GM12878 (cell line): ENCODE data around the gene SEPTIN10.

Experiments used
- HCFC1 ChIP-seq: fragments of 150-350 bp; IDR thresholded peaks from 2 replicates; pipeline ENCODE4 v1.6.1; 2014; ENCODE audit warnings: low read length
- JUNB ChIP-seq: IDR thresholded peaks from 2 replicates; pipeline ENCODE4 v1.6.1; 2016; ENCODE audit warnings: antibody characterized with exemption, mild to moderate bottlenecking
- KDM1A ChIP-seq: fragments of 200-600 bp; sonication (generic); IDR thresholded peaks from 2 replicates; pipeline ENCODE4 v1.6.1; 2016; ENCODE audit warnings: borderline replicate concordance
- NBN ChIP-seq: fragments of 450-650 bp; IDR thresholded peaks from 2 replicates; pipeline ENCODE4 v1.6.1; 2016
- POLR2A ChIP-seq: IDR thresholded peaks from 2 replicates; pipeline ENCODE4 v1.6.1; 2011; ENCODE audit warnings: low read depth, mild to moderate bottlenecking, low read length
- POLR2AphosphoS5 ChIP-seq: IDR thresholded peaks from 2 replicates; pipeline ENCODE4 v1.6.1; 2011; ENCODE audit warnings: mild to moderate bottlenecking, low read length, inconsistent platforms
- RB1 ChIP-seq: fragments of 450-650 bp; formaldehyde crosslinking; IDR thresholded peaks from 2 replicates; pipeline ENCODE4 v1.6.1; 2017; ENCODE audit warnings: mild to moderate bottlenecking, borderline replicate concordance
- RUNX3 ChIP-seq: IDR thresholded peaks from 2 replicates; pipeline ENCODE4 v1.6.1; 2012; ENCODE audit warnings: low read length, inconsistent platforms
- TBL1XR1 ChIP-seq: IDR thresholded peaks from 2 replicates; pipeline ENCODE4 v1.6.1; 2012; ENCODE audit warnings: low read depth, low read length, improper control_type of control experiment
- TF ChIP-seq, protein P1 (sequence below): fragments of 150-350 bp; IDR thresholded peaks from 2 replicates; pipeline ENCODE4 v1.6.1; 2016; ENCODE audit warnings: low read depth, low read length
- TF ChIP-seq, protein P2 (sequence below): IDR thresholded peaks from 2 replicates; pipeline ENCODE4 v1.6.1; 2012; ENCODE audit warnings: low read length, inconsistent platforms
- TF ChIP-seq, protein P3 (sequence below): fragments of 450-650 bp; IDR thresholded peaks from 2 replicates; pipeline ENCODE4 v1.6.1; 2016; ENCODE audit warnings: mild to moderate bottlenecking, moderate library complexity, borderline replicate concordance
- TF ChIP-seq, protein P4 (sequence below): IDR thresholded peaks from 2 replicates; pipeline ENCODE4 v1.6.1; 2012; ENCODE audit warnings: mild to moderate bottlenecking, low read depth, low read length
- TF ChIP-seq, protein P5 (sequence below): IDR thresholded peaks from 2 replicates; pipeline ENCODE4 v1.6.1; 2011; ENCODE audit warnings: mild to moderate bottlenecking, low read depth, low read length, moderate library complexity; ENCODE audit not compliant: insufficient replicate concordance

DNA sequence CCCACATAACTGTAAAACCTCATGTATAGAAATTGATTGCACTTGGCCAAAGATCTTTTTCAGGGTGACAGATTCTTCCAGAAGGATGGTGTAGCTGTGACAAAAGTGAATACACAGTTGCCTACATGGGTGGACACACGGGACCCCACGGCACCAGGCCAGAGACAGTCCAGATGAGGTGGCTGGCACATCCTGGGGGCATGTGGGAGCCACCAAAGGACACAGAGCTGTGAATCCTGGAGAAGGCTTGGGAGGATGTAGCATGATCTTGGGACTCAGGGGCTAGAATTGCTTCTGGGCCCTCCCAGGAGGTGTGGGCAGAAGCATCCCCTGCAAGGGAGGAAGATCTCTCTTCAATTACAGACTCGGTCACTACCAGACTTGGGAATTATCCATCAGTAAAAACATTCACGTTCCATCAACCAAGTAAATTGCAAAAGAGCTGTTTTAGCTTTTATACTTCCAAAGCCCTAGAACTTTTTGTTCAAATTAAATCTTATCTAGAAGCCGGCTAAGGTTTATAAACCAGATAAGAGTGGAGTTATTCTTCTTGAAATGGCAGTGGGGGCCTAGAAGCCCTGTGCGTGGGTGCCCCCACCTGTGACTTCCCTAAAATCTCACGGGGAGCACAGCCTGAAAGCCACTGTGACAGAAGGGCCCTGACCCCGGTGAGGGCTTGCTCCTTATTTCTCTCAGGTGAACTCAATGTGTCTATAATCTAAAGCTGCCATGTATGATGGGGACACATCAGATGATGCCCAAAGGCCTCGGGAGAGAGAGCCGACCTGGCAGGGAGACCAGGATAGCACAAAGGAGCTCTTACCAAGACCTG is 81.7 kb downstream of the SEPTIN10 start:
- TF ChIP-seq NBN (no peak), HCFC1 (no peak), RUNX3 (no peak), JUNB (no peak), TBL1XR1 (no peak), KDM1A (no peak), POLR2A (no peak), RB1 (no peak), POLR2AphosphoS5 (no peak)
- TF ChIP-seq, protein P1, sequence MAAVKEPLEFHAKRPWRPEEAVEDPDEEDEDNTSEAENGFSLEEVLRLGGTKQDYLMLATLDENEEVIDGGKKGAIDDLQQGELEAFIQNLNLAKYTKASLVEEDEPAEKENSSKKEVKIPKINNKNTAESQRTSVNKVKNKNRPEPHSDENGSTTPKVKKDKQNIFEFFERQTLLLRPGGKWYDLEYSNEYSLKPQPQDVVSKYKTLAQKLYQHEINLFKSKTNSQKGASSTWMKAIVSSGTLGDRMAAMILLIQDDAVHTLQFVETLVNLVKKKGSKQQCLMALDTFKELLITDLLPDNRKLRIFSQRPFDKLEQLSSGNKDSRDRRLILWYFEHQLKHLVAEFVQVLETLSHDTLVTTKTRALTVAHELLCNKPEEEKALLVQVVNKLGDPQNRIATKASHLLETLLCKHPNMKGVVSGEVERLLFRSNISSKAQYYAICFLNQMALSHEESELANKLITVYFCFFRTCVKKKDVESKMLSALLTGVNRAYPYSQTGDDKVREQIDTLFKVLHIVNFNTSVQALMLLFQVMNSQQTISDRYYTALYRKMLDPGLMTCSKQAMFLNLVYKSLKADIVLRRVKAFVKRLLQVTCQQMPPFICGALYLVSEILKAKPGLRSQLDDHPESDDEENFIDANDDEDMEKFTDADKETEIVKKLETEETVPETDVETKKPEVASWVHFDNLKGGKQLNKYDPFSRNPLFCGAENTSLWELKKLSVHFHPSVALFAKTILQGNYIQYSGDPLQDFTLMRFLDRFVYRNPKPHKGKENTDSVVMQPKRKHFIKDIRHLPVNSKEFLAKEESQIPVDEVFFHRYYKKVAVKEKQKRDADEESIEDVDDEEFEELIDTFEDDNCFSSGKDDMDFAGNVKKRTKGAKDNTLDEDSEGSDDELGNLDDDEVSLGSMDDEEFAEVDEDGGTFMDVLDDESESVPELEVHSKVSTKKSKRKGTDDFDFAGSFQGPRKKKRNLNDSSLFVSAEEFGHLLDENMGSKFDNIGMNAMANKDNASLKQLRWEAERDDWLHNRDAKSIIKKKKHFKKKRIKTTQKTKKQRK = no peak
- TF ChIP-seq, protein P2, sequence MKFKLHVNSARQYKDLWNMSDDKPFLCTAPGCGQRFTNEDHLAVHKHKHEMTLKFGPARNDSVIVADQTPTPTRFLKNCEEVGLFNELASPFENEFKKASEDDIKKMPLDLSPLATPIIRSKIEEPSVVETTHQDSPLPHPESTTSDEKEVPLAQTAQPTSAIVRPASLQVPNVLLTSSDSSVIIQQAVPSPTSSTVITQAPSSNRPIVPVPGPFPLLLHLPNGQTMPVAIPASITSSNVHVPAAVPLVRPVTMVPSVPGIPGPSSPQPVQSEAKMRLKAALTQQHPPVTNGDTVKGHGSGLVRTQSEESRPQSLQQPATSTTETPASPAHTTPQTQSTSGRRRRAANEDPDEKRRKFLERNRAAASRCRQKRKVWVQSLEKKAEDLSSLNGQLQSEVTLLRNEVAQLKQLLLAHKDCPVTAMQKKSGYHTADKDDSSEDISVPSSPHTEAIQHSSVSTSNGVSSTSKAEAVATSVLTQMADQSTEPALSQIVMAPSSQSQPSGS = no peak
- TF ChIP-seq, protein P3, sequence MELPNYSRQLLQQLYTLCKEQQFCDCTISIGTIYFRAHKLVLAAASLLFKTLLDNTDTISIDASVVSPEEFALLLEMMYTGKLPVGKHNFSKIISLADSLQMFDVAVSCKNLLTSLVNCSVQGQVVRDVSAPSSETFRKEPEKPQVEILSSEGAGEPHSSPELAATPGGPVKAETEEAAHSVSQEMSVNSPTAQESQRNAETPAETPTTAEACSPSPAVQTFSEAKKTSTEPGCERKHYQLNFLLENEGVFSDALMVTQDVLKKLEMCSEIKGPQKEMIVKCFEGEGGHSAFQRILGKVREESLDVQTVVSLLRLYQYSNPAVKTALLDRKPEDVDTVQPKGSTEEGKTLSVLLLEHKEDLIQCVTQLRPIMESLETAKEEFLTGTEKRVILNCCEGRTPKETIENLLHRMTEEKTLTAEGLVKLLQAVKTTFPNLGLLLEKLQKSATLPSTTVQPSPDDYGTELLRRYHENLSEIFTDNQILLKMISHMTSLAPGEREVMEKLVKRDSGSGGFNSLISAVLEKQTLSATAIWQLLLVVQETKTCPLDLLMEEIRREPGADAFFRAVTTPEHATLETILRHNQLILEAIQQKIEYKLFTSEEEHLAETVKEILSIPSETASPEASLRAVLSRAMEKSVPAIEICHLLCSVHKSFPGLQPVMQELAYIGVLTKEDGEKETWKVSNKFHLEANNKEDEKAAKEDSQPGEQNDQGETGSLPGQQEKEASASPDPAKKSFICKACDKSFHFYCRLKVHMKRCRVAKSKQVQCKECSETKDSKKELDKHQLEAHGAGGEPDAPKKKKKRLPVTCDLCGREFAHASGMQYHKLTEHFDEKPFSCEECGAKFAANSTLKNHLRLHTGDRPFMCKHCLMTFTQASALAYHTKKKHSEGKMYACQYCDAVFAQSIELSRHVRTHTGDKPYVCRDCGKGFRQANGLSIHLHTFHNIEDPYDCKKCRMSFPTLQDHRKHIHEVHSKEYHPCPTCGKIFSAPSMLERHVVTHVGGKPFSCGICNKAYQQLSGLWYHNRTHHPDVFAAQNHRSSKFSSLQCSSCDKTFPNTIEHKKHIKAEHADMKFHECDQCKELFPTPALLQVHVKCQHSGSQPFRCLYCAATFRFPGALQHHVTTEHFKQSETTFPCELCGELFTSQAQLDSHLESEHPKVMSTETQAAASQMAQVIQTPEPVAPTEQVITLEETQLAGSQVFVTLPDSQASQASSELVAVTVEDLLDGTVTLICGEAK = no peak
- TF ChIP-seq, protein P4, sequence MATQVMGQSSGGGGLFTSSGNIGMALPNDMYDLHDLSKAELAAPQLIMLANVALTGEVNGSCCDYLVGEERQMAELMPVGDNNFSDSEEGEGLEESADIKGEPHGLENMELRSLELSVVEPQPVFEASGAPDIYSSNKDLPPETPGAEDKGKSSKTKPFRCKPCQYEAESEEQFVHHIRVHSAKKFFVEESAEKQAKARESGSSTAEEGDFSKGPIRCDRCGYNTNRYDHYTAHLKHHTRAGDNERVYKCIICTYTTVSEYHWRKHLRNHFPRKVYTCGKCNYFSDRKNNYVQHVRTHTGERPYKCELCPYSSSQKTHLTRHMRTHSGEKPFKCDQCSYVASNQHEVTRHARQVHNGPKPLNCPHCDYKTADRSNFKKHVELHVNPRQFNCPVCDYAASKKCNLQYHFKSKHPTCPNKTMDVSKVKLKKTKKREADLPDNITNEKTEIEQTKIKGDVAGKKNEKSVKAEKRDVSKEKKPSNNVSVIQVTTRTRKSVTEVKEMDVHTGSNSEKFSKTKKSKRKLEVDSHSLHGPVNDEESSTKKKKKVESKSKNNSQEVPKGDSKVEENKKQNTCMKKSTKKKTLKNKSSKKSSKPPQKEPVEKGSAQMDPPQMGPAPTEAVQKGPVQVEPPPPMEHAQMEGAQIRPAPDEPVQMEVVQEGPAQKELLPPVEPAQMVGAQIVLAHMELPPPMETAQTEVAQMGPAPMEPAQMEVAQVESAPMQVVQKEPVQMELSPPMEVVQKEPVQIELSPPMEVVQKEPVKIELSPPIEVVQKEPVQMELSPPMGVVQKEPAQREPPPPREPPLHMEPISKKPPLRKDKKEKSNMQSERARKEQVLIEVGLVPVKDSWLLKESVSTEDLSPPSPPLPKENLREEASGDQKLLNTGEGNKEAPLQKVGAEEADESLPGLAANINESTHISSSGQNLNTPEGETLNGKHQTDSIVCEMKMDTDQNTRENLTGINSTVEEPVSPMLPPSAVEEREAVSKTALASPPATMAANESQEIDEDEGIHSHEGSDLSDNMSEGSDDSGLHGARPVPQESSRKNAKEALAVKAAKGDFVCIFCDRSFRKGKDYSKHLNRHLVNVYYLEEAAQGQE = no peak
- TF ChIP-seq, protein P5, sequence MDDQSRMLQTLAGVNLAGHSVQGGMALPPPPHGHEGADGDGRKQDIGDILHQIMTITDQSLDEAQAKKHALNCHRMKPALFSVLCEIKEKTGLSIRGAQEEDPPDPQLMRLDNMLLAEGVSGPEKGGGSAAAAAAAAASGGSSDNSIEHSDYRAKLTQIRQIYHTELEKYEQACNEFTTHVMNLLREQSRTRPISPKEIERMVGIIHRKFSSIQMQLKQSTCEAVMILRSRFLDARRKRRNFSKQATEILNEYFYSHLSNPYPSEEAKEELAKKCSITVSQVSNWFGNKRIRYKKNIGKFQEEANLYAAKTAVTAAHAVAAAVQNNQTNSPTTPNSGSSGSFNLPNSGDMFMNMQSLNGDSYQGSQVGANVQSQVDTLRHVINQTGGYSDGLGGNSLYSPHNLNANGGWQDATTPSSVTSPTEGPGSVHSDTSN = no peak
